ENCODE results near the gene CBL. TPM values are rescaled to one million over a fixed set of nuclear protein-coding genes. Genes with fewer than 3 reads are reported as not detected.

Gene CBL
- total RNA-seq, 4 donors from 2014 or later, result 12.9 to 26.6 (median 20.9) TPM

DNA sequence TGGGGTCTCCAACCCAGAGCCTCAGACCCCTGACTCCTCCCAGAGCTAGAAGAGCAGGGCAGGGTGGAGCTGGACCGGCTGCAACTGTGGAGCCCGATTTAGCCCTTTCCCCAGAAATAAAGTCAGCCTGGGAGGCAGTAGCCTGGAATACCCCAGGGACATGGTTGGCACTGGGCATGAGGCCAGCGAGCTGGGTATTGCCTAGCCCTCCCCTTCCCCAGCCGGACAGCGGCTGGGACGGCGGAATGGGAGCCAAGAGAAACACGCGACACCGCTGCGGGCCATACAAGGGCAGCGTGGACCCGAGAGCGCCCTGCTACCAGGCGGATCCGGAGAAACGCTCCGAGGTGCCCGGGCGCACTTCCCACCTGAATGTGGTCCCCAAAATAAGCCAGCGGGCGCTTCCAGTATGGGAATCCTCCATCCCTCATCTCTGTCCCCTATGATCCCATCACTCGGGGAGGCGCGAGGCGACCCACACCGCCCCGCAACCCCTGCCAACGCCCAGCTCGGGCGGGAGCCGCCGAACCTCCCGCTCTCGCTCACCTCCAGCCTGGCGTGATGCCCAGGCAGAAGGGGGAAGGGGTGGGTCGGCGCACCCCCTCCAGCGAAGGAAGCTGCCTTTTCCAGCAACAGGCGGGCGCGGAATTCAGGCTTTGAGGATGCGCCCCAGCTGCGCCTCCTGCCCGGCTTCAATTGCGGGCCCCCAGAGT, 110.0 kb downstream of the CBL start:
- ATAC-seq (ENCODE audit: low FRiP score) (no peak), DNase-seq (ENCODE audit: low spot score) (no peak)
- TF ChIP-seq, protein P1, sequence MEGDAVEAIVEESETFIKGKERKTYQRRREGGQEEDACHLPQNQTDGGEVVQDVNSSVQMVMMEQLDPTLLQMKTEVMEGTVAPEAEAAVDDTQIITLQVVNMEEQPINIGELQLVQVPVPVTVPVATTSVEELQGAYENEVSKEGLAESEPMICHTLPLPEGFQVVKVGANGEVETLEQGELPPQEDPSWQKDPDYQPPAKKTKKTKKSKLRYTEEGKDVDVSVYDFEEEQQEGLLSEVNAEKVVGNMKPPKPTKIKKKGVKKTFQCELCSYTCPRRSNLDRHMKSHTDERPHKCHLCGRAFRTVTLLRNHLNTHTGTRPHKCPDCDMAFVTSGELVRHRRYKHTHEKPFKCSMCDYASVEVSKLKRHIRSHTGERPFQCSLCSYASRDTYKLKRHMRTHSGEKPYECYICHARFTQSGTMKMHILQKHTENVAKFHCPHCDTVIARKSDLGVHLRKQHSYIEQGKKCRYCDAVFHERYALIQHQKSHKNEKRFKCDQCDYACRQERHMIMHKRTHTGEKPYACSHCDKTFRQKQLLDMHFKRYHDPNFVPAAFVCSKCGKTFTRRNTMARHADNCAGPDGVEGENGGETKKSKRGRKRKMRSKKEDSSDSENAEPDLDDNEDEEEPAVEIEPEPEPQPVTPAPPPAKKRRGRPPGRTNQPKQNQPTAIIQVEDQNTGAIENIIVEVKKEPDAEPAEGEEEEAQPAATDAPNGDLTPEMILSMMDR (IDR thresholded peaks at IDR 0.05), result no peak

DNA sequence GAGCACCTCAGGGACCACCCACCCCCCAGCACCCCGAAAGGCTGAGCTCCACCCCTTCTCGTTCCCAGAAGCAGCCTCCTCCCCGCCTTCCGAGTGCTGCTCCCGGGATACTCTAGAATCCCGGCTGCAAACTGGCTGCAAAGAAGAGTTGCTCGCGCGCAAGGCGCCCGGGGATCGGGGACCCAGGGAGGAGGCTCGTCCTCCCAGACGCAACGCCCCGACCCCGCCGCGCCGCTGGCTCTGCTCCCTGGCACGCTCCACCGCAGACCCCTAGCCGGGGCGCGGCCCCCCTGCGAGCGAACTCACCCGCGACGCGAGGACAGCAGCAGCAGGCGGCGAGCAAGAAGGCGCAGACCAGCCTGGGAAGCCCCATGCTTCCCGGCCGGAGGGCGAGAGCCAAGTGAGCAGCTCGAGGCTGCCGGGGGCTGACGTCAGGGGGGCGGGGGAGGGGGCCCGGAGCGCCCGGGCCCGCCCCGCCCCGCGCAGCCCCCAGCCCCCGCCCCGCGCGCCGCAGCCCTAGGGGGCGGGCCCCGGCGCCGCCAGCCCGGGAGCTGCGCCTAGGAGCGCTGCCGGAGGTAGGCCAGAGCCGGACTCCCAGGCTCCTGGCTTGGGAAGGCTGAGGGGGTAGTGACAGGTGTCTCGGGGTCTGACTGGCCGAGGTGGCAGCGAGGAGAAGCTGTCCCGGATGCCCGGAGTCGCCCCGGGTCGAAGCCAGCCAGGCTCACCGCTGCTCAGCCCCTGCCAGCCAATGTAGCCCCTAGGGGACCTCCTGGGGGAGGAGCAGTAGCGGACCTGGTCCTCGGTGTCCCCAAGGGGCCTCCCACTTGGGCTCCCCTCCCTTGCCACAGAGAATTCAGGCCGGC, 110.8 kb downstream of the CBL start, which contains the start of gene MCAM:
TSS of gene MCAM (minus strand) at position 402 of the 863 bp plus-strand sequence. CDS start at position 373, 29 bp downstream.
- DNase-seq (ENCODE audit: low spot score), result no peak
- TF ChIP-seq, protein P1 (IDR thresholded peaks at IDR 0.05), result no peak
- ATAC-seq (ENCODE audit: low FRiP score), result peak; percentile 11

DNA sequence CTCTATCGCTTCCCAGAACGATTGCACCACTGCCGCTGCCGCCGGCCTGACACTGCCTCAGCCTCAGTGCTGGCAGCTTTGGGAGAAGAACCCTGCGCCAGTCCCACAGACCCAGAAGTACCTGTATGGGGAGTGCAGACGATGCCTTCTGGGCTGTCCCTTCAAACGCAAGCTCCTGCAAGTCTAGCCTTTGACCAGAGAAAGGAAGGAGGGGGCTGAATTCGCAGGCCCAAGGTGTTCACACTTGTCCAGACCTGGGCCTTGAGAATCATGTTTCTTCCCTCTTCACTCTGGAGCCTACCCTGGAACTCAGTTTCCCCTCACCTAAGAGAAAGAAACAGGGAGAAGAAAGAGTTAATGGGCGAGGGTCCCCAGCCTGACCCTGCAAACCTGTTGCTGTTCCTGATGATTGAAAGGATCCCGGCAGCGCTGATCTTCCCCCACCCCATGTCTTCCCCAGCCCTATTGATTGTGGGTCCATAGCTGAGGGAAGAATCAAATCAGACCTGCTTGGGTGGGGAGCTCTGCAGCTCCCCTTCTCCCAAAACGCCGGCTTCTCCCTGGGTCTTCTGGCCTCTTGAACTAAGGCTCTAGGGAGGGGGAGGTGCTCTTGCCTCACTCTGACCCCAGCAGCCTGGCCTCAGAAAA, 111.6 kb downstream of the CBL start:
- DNase-seq (ENCODE audit: low spot score), result no peak
- TF ChIP-seq, protein P1 (IDR thresholded peaks at IDR 0.05), result no peak
- no peak for ATAC-seq (ENCODE audit: low FRiP score)

DNA sequence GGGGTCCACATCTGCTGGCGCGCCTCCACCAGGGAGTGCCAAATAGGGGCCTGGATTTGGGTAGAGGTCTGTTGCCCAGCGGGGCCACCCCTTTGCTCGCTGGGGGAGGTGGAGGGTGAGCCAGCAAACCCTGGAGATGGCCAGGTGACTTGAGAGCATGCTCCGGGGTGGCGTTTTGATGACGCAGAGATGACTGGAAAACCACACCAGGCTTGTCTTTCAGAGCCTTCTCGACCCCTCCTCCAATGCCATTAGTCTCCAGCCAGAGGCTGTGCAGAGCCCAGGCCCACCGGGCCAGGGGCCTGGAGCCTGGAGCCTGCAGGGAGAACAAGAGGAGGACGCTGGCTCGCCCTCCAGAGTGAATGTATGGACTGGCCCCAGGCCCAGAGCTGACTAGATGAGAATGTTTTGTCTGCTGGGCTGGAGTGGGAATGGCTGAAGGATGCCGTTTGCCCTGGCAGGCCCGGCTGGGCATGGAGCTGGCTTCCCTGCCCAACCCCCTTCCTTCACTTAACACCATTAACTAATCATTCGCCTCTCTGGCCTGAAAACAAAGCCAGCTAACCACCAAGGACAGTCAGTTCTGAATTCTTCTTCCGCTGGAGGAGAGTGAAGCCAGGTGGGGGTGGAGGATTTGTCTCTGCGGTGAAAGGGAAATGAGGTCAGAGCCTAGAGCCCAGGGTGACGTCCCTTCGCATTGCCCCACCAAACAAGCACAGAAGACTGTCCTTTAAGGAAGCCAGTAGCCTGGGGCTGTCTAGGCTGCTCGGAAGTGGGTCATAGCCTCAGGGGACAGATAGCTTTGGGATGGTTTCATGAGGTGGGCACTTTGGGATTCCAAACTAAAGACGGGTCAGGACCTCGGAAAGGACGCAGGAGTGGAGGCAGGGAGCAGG, 112.3 kb downstream of the CBL start:
- TF ChIP-seq, protein P1 (IDR thresholded peaks at IDR 0.05), result no peak
- DNase-seq (ENCODE audit: low spot score) (no peak), ATAC-seq (ENCODE audit: low FRiP score) (no peak)

DNA sequence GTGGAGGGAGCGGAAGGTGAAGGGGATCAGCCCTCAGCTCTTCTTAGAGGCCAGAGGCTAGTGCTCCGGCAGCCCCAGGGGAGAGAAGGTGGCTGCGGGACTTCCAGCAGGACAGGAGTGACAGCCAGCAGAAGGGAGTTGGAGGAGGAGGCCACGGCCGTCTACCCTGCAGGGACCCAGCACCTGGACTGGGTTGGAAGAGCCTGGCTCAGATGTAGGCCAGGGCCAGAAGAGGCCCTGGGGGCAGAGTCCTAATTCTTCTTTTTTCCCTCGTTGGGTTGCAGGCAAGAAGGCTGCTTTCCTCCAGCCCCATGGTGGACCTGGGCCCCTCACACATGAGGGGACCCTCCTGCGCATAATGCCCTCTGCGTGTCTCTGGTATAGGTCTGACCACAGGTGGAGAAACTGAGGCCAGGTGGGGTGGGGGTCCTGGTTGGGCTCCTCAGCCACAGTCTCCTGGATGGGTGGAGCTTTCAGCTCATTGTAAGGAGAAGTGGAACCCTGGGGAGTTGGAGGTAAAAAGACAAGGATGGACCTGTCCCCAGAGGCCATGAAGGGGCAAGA, 113.1 kb downstream of the CBL start:
- TF ChIP-seq, protein P1 (IDR thresholded peaks at IDR 0.05), result no peak
- ATAC-seq (ENCODE audit: low FRiP score) (no peak), DNase-seq (ENCODE audit: low spot score) (no peak)

DNA sequence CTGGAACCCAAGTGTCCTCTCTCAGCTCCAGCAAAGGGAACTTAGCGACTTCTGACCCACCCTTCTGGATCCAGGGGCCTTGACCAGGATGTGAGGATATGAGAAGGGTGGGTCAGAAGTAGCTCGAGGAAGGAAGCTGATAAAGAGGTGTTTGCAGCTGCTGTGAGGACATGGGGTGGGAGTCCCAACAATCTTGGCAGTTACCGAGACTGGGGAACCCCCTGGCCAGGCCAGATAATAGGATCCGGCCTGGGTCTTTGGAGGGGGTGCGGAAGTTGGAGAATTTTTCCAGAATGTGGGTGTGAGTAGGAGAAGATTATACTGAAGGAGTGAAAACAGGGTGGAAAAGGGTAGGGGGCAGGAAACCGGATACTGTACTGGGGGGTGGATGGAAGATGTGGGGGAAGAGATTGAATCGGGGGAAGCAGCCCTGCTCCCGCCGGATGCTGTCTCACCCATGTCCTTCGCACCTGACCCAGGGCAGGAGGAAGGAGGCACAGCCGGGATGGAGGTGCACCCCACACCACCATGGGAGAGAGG, 113.6 kb downstream of the CBL start:
- ATAC-seq (ENCODE audit: low FRiP score), result no peak
- DNase-seq (ENCODE audit: low spot score), result no peak
- TF ChIP-seq, protein P1 (IDR thresholded peaks at IDR 0.05), result no peak

Data from omental fat pad (tissue), 4 donors.